ENCODE data around the gene PRELID2. TPM values are rescaled to one million over a fixed set of nuclear protein-coding genes. Genes with fewer than 3 reads are reported as not detected.
"Not testable (repeated sequence)": the region's sequence is repeated elsewhere in the genome, so short reads cannot be mapped to it uniquely, and the experiment has no call there.

The PRELID2 gene
- total and polyA plus RNA-seq, 2 donors from 2014 or later: 3.8 to 12.1 TPM

DNA sequence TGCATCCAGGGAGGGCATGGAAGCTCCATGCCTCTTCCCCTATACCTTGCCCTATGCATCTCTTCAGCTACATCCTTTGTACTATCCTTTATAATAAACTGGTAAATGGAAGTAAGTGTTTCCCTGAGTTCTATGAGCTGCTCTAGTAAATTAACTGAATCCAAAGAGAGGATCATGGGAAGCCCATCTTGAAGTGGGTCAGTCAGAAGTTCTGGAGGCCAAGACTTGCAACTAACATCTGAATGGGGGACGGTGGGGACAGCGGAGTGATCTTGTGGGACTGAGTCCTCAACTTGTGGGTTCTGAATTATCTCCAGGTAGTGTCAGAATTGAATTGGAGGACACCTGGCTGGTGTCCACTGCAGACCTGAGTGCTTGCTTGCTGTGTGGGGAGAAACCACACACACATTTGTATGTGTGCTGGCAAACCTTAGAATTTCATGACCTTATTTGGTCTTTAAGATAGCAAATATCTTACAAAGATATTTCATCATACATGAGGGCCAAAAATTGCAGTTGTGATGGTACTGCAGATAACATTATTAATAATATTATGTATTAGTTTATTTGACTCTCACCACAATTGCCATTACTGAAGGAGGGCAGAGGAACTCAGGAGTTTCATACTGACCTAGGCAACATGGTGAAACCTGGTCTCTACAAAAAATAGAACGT is 5.5 kb upstream of the PRELID2 start:
- no peaks in the 10 kb centered on the region for H3K9me3 ChIP-seq (ENCODE audit: control insufficient read depth in 2 of 3, insufficient read depth in 1 of 3, low read length in 3 of 3)
- no peak for TF ChIP-seq CTCF (IDR thresholded peaks at IDR 0.05; ENCODE audit: borderline replicate concordance, extremely low read depth, insufficient read depth)
- FAIRE-seq: no peak
- DNase-seq: no peak
- no peak overlapping the region for H3K4me3 ChIP-seq (ENCODE audit: low read length in 3 of 3)
- peaks cover 0 to 5% (median 5%) of the 10 kb centered on the region in 3 donors for H3K4me1 ChIP-seq (ENCODE audit: control insufficient read depth in 2 of 3, insufficient read depth in 2 of 3, low read depth in 1 of 3, low read length in 3 of 3)
- intact Hi-C loops (cut with DNase I): no loop called here
- H3K36me3 ChIP-seq (ENCODE audit: control insufficient read depth in 2 of 3, insufficient read depth in 3 of 3, low read length in 3 of 3): no peaks in the 10 kb centered on the region
- H3K27ac ChIP-seq (ENCODE audit: low read depth in 2 of 2, low read length in 2 of 2): no peak overlapping the region
- H3K9ac ChIP-seq (ENCODE audit: low read length in 3 of 3): no peak overlapping the region
- H3K27me3 ChIP-seq (ENCODE audit: control insufficient read depth, insufficient read depth, low read length): no peaks in the 10 kb centered on the region

GRCh38 chr5:145838276-145838675 is 3.1 kb upstream of the PRELID2 start:
- Histone ChIP-seq H3K9me3 (ENCODE audit: control insufficient read depth in 2 of 3, insufficient read depth in 1 of 3, low read length in 3 of 3) (no peaks in the 10 kb centered on the region), H3K27me3 (ENCODE audit: control insufficient read depth, insufficient read depth, low read length) (no peaks in the 10 kb centered on the region), H3K27ac (ENCODE audit: low read depth in 2 of 2, low read length in 2 of 2) (no peak overlapping the region), H3K4me1 (ENCODE audit: control insufficient read depth in 2 of 3, insufficient read depth in 2 of 3, low read depth in 1 of 3, low read length in 3 of 3) (peaks cover 0 to 8% (median 6%) of the 10 kb centered on the region in 3 donors), H3K4me3 (ENCODE audit: low read length in 3 of 3) (no peak overlapping the region), H3K36me3 (ENCODE audit: control insufficient read depth in 2 of 3, insufficient read depth in 3 of 3, low read length in 3 of 3) (no peaks in the 10 kb centered on the region), H3K9ac (ENCODE audit: low read length in 3 of 3) (no peak overlapping the region)
- DNase-seq: no peak
- FAIRE-seq: no peak
- no peak for TF ChIP-seq CTCF (IDR thresholded peaks at IDR 0.05; ENCODE audit: borderline replicate concordance, extremely low read depth, insufficient read depth)
- intact Hi-C loops (cut with DNase I): no loop called here

DNA sequence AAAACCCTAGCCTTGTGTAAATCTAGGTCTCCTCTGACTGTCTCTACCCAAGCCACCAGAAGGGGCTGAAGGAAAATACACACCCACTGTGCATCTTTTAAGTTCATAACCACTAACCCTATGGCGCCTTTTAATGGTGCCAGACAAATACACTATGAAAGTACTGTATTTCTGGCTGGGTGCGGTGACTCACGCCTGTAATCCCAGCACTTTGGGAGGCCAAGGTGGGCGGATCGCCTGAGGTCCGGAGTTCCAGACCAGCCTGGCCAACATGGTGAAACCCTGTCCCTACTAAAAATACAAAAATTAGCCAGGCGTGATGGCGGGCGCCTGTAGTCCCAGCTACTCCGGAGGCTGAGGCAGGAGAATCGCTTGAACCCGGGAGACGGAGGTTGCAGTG is 1.1 kb upstream of the PRELID2 start:
- H3K4me1 ChIP-seq (ENCODE audit: control insufficient read depth in 2 of 3, insufficient read depth in 2 of 3, low read depth in 1 of 3, low read length in 3 of 3); intact Hi-C loops (cut with DNase I); H3K27ac ChIP-seq (ENCODE audit: low read depth in 2 of 2, low read length in 2 of 2); DNase-seq; H3K27me3 ChIP-seq (ENCODE audit: control insufficient read depth, insufficient read depth, low read length); H3K36me3 ChIP-seq (ENCODE audit: control insufficient read depth in 2 of 3, insufficient read depth in 3 of 3, low read length in 3 of 3); FAIRE-seq; H3K9me3 ChIP-seq (ENCODE audit: control insufficient read depth in 2 of 3, insufficient read depth in 1 of 3, low read length in 3 of 3): not testable (repeated sequence)
- Histone ChIP-seq H3K4me3 (ENCODE audit: low read length in 3 of 3) (peak overlapping the region in 1 of 3 donors; percentile 84), H3K9ac (ENCODE audit: low read length in 3 of 3) (peak overlapping the region in 1 of 3 donors; percentile 81)

DNA sequence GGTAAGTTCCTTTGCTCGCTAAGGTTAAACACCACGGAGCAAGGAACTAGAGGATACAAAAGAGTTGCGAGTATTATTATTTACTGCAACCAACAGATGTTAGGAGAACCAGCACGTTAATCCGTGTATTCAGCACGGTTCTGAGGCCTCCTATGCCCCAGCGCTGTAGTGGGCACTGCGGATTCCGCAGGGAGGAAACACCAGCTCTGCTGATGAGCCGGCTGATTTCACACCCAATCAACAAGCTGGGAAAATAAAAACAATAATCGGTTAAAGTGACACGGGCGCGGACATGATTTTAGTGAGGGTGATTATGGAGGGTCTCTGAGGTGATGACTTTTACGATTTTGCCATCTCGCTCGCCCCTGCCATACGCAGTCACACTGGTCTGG is 702 bp upstream of the PRELID2 start:
- H3K9me3 ChIP-seq (ENCODE audit: control insufficient read depth in 2 of 3, insufficient read depth in 1 of 3, low read length in 3 of 3): no peaks in the 10 kb centered on the region
- H3K27ac ChIP-seq (ENCODE audit: low read depth in 2 of 2, low read length in 2 of 2): peak overlapping the region in 1 of 2 donors; percentile 10
- peak overlapping the region; percentile 65 to 84 (median 68) for H3K4me3 ChIP-seq (ENCODE audit: low read length in 3 of 3)
- peak in 2 of 5 donors; percentile 24 to 55 for DNase-seq
- no peak for TF ChIP-seq CTCF (IDR thresholded peaks at IDR 0.05; ENCODE audit: borderline replicate concordance, extremely low read depth, insufficient read depth)
- no peaks in the 10 kb centered on the region for H3K27me3 ChIP-seq (ENCODE audit: control insufficient read depth, insufficient read depth, low read length)
- no peaks in the 10 kb centered on the region for H3K36me3 ChIP-seq (ENCODE audit: control insufficient read depth in 2 of 3, insufficient read depth in 3 of 3, low read length in 3 of 3)
- peak overlapping the region; percentile 41 to 81 (median 80) for H3K9ac ChIP-seq (ENCODE audit: low read length in 3 of 3)
- FAIRE-seq: no peak
- H3K4me1 ChIP-seq (ENCODE audit: control insufficient read depth in 2 of 3, insufficient read depth in 2 of 3, low read depth in 1 of 3, low read length in 3 of 3): peaks cover 0 to 8% (median 6%) of the 10 kb centered on the region in 3 donors
- intact Hi-C loops (cut with DNase I): no loop called here
